ENCODE data around the gene WDR38. TPM values are rescaled to one million over a fixed set of nuclear protein-coding genes. Genes with fewer than 3 reads are reported as not detected.

WDR38 gene
- total and polyA plus RNA-seq, 4 donors: not detected

DNA sequence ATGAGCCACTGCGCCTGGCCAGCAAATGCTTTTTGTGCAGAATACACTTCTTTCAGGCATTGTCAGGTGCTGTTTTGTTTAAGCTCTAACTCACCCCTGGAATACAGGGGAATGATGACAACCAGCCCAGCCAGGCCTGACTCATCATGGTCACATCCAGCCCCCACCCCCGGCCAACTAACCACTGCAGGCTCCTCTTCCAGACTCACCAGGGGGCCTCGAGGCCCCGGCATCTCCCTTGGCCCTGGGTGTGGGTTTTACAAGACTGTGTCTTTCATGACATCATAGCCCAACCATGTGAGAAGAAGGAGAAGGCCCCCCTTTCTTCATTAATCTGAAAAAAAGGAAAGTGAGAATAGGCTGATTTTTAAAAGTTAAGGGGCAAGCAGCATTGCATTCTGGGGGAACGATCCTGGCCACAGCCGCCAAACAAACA, 40.8 kb upstream of the WDR38 start:
- TF ChIP-seq RXRA (IDR thresholded peaks at IDR 0.05) (no peak), NR2F2 (IDR thresholded peaks at IDR 0.05) (no peak), EGR1 (IDR thresholded peaks at IDR 0.05; ENCODE audit: low read depth in 2 of 2) (no peak), GABPA (IDR thresholded peaks at IDR 0.05 in 1 of 2, conservative IDR thresholded peaks at IDR 0.05 in 1 of 2) (no peak), RAD21 (IDR thresholded peaks at IDR 0.05) (no peak), HNF4A (conservative IDR thresholded peaks at IDR 0.05) (no peak), YY1 (IDR thresholded peaks at IDR 0.05) (no peak), HNF4G (IDR thresholded peaks at IDR 0.05) (no peak), SP1 (IDR thresholded peaks at IDR 0.05) (no peak), JUND (IDR thresholded peaks at IDR 0.05) (no peak), TAF1 (conservative IDR thresholded peaks at IDR 0.05) (no peak)
- TF ChIP-seq, protein P1, sequence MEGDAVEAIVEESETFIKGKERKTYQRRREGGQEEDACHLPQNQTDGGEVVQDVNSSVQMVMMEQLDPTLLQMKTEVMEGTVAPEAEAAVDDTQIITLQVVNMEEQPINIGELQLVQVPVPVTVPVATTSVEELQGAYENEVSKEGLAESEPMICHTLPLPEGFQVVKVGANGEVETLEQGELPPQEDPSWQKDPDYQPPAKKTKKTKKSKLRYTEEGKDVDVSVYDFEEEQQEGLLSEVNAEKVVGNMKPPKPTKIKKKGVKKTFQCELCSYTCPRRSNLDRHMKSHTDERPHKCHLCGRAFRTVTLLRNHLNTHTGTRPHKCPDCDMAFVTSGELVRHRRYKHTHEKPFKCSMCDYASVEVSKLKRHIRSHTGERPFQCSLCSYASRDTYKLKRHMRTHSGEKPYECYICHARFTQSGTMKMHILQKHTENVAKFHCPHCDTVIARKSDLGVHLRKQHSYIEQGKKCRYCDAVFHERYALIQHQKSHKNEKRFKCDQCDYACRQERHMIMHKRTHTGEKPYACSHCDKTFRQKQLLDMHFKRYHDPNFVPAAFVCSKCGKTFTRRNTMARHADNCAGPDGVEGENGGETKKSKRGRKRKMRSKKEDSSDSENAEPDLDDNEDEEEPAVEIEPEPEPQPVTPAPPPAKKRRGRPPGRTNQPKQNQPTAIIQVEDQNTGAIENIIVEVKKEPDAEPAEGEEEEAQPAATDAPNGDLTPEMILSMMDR (IDR thresholded peaks at IDR 0.05; ENCODE audit: low read depth, low read length, missing input control): no peak
- TF ChIP-seq, protein P2, sequence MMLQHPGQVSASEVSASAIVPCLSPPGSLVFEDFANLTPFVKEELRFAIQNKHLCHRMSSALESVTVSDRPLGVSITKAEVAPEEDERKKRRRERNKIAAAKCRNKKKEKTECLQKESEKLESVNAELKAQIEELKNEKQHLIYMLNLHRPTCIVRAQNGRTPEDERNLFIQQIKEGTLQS (IDR thresholded peaks at IDR 0.05): no peak
- TF ChIP-seq, protein P3, sequence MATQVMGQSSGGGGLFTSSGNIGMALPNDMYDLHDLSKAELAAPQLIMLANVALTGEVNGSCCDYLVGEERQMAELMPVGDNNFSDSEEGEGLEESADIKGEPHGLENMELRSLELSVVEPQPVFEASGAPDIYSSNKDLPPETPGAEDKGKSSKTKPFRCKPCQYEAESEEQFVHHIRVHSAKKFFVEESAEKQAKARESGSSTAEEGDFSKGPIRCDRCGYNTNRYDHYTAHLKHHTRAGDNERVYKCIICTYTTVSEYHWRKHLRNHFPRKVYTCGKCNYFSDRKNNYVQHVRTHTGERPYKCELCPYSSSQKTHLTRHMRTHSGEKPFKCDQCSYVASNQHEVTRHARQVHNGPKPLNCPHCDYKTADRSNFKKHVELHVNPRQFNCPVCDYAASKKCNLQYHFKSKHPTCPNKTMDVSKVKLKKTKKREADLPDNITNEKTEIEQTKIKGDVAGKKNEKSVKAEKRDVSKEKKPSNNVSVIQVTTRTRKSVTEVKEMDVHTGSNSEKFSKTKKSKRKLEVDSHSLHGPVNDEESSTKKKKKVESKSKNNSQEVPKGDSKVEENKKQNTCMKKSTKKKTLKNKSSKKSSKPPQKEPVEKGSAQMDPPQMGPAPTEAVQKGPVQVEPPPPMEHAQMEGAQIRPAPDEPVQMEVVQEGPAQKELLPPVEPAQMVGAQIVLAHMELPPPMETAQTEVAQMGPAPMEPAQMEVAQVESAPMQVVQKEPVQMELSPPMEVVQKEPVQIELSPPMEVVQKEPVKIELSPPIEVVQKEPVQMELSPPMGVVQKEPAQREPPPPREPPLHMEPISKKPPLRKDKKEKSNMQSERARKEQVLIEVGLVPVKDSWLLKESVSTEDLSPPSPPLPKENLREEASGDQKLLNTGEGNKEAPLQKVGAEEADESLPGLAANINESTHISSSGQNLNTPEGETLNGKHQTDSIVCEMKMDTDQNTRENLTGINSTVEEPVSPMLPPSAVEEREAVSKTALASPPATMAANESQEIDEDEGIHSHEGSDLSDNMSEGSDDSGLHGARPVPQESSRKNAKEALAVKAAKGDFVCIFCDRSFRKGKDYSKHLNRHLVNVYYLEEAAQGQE (IDR thresholded peaks at IDR 0.05): no peak
- H3K9ac ChIP-seq (ENCODE audit: low read depth in 1 of 2, low read length in 2 of 2): no peak overlapping the region
- WGBS: 87% methylated on average over 6 of the region's 6 CpGs
- H3K27me3 ChIP-seq (ENCODE audit: control insufficient read depth in 4 of 4, insufficient read depth in 4 of 4, low read length in 3 of 4): no peaks in the 10 kb centered on the region
- H3K27ac ChIP-seq (ENCODE audit: low read depth in 1 of 2, low read length in 2 of 2): no peak overlapping the region
- H3K4me3 ChIP-seq (ENCODE audit: low read depth in 1 of 3, low read length in 3 of 3): no peak overlapping the region
- no peaks in the 10 kb centered on the region for H3K9me3 ChIP-seq (ENCODE audit: control insufficient read depth in 4 of 4, low read length in 3 of 4)
- no peaks in the 10 kb centered on the region for H3K36me3 ChIP-seq (ENCODE audit: control insufficient read depth in 4 of 4, insufficient read depth in 3 of 4, low read depth in 1 of 4, low read length in 3 of 4)
- no peak for DNase-seq (ENCODE audit: low spot score)
- H3K4me1 ChIP-seq (ENCODE audit: control insufficient read depth in 4 of 4, insufficient read depth in 4 of 4, low read length in 3 of 4): no peaks in the 10 kb centered on the region

DNA sequence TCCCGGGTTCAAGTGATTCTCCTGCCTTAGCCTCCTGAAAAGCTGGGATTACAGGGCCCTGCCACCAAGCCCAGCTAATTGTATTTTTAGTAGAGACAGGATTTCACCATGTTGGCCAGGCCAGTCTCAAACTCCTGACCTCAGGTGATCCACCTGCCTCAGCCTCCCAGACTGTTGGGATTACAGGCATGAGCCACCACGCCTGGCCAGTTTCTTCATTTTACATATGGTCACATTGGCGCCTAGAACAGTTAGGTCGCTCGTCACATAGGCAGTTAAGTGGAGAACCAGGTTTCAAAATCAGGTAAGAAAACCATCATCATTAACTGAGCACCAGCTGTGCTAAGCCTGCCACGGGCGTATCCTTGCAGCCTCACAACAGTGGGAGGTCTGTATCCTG, 40.2 kb upstream of the WDR38 start:
- Histone ChIP-seq H3K27ac (ENCODE audit: low read depth in 1 of 2, low read length in 2 of 2) (no peak overlapping the region), H3K27me3 (ENCODE audit: control insufficient read depth in 4 of 4, insufficient read depth in 4 of 4, low read length in 3 of 4) (no peaks in the 10 kb centered on the region), H3K4me1 (ENCODE audit: control insufficient read depth in 4 of 4, insufficient read depth in 4 of 4, low read length in 3 of 4) (no peaks in the 10 kb centered on the region), H3K36me3 (ENCODE audit: control insufficient read depth in 4 of 4, insufficient read depth in 3 of 4, low read depth in 1 of 4, low read length in 3 of 4) (no peaks in the 10 kb centered on the region), H3K9ac (ENCODE audit: low read depth in 1 of 2, low read length in 2 of 2) (no peak overlapping the region), H3K4me3 (ENCODE audit: low read depth in 1 of 3, low read length in 3 of 3) (no peak overlapping the region), H3K9me3 (ENCODE audit: control insufficient read depth in 4 of 4, low read length in 3 of 4) (no peaks in the 10 kb centered on the region)
- no peak for DNase-seq (ENCODE audit: low spot score)
- WGBS: 94% methylated on average over 7 of the region's 7 CpGs
- TF ChIP-seq EGR1 (IDR thresholded peaks at IDR 0.05; ENCODE audit: low read depth in 2 of 2) (no peak), JUND (IDR thresholded peaks at IDR 0.05) (no peak), NR2F2 (IDR thresholded peaks at IDR 0.05) (no peak), FOXA1 (IDR thresholded peaks at IDR 0.05) (no peak), HNF4A (conservative IDR thresholded peaks at IDR 0.05) (no peak), GABPA (IDR thresholded peaks at IDR 0.05 in 1 of 2, conservative IDR thresholded peaks at IDR 0.05 in 1 of 2) (no peak)
- TF ChIP-seq, protein P3 (IDR thresholded peaks at IDR 0.05): no peak
- TF ChIP-seq, protein P4, sequence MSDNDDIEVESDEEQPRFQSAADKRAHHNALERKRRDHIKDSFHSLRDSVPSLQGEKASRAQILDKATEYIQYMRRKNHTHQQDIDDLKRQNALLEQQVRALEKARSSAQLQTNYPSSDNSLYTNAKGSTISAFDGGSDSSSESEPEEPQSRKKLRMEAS (IDR thresholded peaks at IDR 0.05): no peak
- TF ChIP-seq, protein P1 (IDR thresholded peaks at IDR 0.05; ENCODE audit: low read depth, low read length, missing input control): no peak

Data from liver (tissue), 9 donors.